DND-41 (cell line): ENCODE results near the gene TDRD1.

Experiments used
- CTCF ChIP-seq: IDR thresholded peaks from 2 replicates; pipeline ENCODE4 v1.5.1; 2012; ENCODE audit warnings: borderline replicate concordance, low read length, moderate library complexity, mild to moderate bottlenecking; ENCODE audit not compliant: poor library complexity, severe bottlenecking; ENCODE audit errors: extremely low read depth
- EZH2 ChIP-seq: IDR thresholded peaks from 3 replicates; pipeline ENCODE4 v1.6.1; 2012; ENCODE audit warnings: borderline replicate concordance, low read depth, mild to moderate bottlenecking, moderate library complexity, low read length, inconsistent platforms; ENCODE audit not compliant: severe bottlenecking

GRCh38 chr10:114206902-114207301 lies 27.7 kb downstream of the TDRD1 start:
- TF ChIP-seq CTCF (no peak), EZH2 (no peak)
